Measurements from ENCODE around the gene TM9SF3.

The TM9SF3 gene

GRCh38 chr10:96494694-96495093, 92.1 kb downstream of the TM9SF3 start:
- DNase-seq (ENCODE audit: low read depth) = no peak
- TF ChIP-seq CTCF (conservative IDR thresholded peaks at IDR 0.05; ENCODE audit: low read length) = no peak
- no peak overlapping the region for H3K4me3 ChIP-seq (ENCODE audit: low read length)

- no peak for TF ChIP-seq CTCF (conservative IDR thresholded peaks at IDR 0.05; ENCODE audit: low read length)
- H3K4me3 ChIP-seq (ENCODE audit: low read length) = no peak overlapping the region
- no peak for DNase-seq (ENCODE audit: low read depth)
These were observed 92.8 kb downstream of the TM9SF3 start for GRCh38 chr10:96493871-96494525.

GRCh38 chr10:96493254-96493653, 93.6 kb downstream of the TM9SF3 start:
- no peak overlapping the region for H3K4me3 ChIP-seq (ENCODE audit: low read length)
- no peak for DNase-seq (ENCODE audit: low read depth)
- TF ChIP-seq CTCF (conservative IDR thresholded peaks at IDR 0.05; ENCODE audit: low read length) = no peak

GRCh38 chr10:96491303-96491702, 95.5 kb downstream of the TM9SF3 start:
- H3K4me3 ChIP-seq (ENCODE audit: low read length) = no peak overlapping the region
- peak; percentile 28 for TF ChIP-seq CTCF (conservative IDR thresholded peaks at IDR 0.05; ENCODE audit: low read length)
- DNase-seq (ENCODE audit: low read depth) = no peak

GRCh38 chr10:96488161-96488935, 98.5 kb downstream of the TM9SF3 start:
- TF ChIP-seq CTCF (conservative IDR thresholded peaks at IDR 0.05; ENCODE audit: low read length) = no peak
- no peak for DNase-seq (ENCODE audit: low read depth)
- no peak overlapping the region for H3K4me3 ChIP-seq (ENCODE audit: low read length)

GRCh38 chr10:96482815-96483588, 103.8 kb downstream of the TM9SF3 start:
- no peak for DNase-seq (ENCODE audit: low read depth)
- TF ChIP-seq CTCF (conservative IDR thresholded peaks at IDR 0.05; ENCODE audit: low read length) = no peak
- no peak overlapping the region for H3K4me3 ChIP-seq (ENCODE audit: low read length)
